Choroid plexus epithelial cell (primary cell): ENCODE measurements around the gene ANGPTL8.

Experiments
- DNase-seq: peaks from one replicate; pipeline ENCODE4 v3.0.0-alpha.2; 2010; ENCODE audit warnings: low read depth
- H3K4me3 ChIP-seq: 2 replicates; pipeline ENCODE4 v1.5.1; 2011; ENCODE audit warnings: low read depth, mild to moderate bottlenecking, control low read depth, low read length, moderate library complexity
- TF ChIP-seq, protein P1 (sequence below): conservative IDR thresholded peaks from 2 replicates; pipeline ENCODE4 v1.5.1; 2011; ENCODE audit warnings: low read depth, mild to moderate bottlenecking, control low read depth, inconsistent platforms, low read length, moderate library complexity

The ANGPTL8 gene

DNA sequence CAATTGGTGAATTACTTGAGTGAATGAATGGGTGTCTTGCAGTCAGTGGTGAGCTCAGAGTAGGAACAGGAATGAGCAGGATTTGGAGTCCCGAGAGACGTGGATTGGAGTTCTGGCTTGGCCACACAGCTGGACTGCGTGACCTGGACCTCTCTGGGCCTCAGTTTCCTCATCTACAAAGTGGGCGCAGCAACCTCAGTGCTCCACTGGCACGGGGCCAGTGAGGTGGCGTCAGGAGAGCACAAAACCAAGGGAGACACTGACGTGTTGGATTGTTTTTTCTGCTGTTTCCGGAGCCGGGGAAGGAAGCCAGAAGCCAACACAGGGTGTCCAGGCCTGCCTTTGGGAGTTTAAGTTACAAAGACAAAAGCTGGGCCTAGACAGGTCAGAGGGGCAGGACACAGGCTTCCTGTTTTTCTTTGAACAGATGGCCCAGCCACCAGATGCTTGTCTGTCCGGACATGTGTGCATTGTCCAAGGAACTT is 29.4 kb downstream of the ANGPTL8 start:
- TF ChIP-seq, protein P1, sequence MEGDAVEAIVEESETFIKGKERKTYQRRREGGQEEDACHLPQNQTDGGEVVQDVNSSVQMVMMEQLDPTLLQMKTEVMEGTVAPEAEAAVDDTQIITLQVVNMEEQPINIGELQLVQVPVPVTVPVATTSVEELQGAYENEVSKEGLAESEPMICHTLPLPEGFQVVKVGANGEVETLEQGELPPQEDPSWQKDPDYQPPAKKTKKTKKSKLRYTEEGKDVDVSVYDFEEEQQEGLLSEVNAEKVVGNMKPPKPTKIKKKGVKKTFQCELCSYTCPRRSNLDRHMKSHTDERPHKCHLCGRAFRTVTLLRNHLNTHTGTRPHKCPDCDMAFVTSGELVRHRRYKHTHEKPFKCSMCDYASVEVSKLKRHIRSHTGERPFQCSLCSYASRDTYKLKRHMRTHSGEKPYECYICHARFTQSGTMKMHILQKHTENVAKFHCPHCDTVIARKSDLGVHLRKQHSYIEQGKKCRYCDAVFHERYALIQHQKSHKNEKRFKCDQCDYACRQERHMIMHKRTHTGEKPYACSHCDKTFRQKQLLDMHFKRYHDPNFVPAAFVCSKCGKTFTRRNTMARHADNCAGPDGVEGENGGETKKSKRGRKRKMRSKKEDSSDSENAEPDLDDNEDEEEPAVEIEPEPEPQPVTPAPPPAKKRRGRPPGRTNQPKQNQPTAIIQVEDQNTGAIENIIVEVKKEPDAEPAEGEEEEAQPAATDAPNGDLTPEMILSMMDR = no peak
- no peak overlapping the region for H3K4me3 ChIP-seq
- DNase-seq = peak; percentile 91

DNA sequence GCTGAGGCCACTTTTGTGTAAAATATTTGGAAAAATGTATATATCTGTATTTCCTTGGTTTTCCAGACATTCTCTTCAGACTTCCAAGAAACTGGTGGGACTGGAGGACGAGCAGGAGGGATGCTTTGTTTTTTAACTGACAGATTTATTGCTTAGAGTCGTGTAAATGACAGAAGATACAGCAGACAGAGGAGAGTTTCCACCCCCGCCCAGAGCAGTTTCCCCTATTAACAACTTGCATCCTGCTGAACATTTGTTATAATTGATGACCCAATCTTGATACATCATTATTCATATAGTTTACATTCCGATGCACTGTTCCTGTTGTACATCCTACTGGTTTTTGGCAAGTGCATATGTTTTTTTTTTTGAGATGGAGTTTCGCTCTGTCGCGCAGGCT is 30.0 kb downstream of the ANGPTL8 start:
- H3K4me3 ChIP-seq = no peak overlapping the region
- TF ChIP-seq, protein P1 = no peak
- DNase-seq = peak; percentile 40

DNA sequence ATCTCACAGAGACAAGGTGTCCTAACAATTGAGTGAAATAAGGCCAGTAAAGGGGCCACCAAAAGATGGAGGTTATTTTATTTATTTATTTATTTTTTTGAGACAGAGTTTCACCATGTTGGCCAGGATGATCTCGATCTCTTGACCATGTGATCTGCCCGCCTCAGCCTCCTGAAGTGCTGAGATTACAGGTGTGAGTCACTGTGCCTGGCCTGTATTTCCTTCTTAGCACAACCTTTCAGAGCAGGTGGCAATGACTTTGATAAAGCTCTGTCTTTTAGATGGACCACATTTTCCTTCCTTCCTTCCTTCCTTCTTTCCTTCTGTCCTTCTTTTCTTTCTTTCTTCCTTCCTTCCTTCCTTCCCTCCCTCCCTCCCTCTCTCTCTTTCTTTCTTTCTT is 33.9 kb downstream of the ANGPTL8 start:
- DNase-seq = no peak
- H3K4me3 ChIP-seq = no peak overlapping the region
- TF ChIP-seq, protein P1 = no peak

DNA sequence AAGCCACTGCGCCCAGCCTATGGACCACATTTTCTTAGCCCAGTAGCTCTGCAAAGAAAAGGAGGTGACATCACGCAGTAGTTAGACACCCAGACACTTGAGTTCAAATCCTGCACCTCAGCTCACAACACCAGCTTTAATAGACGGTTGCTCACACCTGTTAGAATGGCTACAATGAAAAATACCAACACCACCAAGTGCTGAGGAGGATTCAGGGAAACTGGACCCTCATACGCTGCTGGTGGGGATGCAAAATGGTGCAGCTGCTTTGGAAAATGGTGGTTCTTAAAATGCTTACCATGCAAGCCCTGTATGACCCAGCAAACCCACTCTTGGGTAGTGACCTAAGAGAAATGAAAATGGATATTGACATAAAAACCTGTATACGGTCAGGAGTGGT is 34.6 kb downstream of the ANGPTL8 start:
- TF ChIP-seq, protein P1 = no peak
- DNase-seq = no peak
- H3K4me3 ChIP-seq = no peak overlapping the region

DNA sequence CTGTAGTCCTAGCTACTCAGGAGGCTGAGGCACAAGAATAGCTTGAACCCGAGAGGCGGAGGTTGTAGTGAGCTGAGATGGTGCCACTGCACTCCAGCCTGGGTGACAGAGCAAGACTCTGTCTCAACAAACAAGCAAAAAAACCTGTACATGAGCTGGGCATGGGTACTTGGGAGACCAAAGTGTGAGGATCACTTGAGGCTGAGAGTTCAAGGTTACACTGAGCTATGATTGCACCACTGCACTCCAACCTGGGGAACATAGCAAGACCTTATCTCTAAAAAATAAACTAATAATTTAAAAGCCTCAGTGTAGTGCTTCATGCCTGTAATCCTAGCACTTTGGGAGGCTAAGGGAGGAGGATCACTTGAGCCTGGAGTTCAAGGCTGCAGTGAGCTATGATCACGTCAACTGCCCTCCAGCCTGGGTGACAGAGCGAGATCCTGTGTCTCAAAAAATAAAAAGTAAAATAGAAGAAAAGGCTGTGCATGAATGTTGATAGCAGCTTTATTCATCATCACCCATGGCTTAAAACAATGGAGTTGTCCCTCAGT is 35.2 kb downstream of the ANGPTL8 start:
- no peak for DNase-seq
- no peak overlapping the region for H3K4me3 ChIP-seq
- TF ChIP-seq, protein P1 = no peak

DNA sequence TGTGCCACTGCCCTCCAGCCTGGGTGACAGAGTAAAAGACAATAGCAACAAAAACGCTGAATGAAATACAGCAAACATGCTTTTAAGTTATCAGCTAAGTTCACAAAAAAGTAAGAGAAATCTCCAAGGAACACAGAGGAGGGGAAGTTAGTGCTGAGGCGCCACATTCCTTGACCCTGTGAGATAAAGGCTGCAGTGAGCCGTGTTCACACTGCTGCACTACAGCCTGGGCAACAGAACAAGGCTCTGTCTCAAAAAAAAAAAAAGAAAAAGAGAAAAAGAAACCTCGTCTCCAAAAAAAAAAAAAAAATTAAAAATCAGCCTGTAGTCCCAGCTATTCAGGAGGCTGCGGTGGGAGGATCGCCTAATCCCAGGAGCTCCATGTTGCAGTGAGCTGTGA is 39.3 kb downstream of the ANGPTL8 start:
- no peak overlapping the region for H3K4me3 ChIP-seq
- DNase-seq = peak; percentile 79
- TF ChIP-seq, protein P1 = no peak

DNA sequence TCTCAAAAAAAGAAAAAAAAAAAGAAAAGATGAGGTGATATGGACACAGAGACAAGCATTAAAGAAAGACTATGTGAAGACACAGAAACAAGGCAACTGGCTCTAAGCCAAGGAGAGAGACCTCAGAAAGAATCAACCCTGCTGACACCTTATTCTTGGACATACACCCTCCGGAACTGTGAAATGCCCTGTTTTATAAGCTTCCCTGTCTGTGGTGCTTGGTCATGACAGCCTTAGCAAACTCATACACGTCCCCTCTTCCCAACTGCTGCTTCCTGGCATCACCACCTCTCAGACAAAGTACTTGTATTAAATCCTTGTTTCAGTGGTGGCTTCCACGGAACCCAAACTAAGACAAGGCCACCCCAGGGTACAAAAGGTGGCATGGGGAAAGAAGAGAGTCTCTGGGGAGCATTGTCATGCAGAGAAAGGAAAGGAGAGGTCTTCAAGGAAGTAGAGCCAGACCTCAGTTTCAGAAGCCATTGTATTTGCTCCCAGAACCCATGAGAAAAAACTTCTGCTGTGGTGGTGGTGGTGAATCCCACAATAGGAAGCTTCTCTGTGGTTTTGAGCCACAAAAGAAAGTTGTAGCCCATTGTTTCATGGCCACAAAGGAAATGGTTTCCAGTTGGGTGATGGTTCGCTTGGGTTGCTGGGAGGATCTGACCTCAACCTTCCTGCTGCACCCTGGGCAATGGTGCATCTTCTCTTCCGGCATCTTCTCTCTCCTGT is 40.3 kb downstream of the ANGPTL8 start:
- TF ChIP-seq, protein P1 = no peak
- H3K4me3 ChIP-seq = no peak overlapping the region
- no peak for DNase-seq
